ENCODE data around the gene SPATS1. TPM values are rescaled to one million over a fixed set of nuclear protein-coding genes. Genes with fewer than 3 reads are reported as not detected.

Gene SPATS1
- total and polyA plus RNA-seq, 2 of the 4 experiments (the other 2 are of a cell fraction), result not detected

DNA sequence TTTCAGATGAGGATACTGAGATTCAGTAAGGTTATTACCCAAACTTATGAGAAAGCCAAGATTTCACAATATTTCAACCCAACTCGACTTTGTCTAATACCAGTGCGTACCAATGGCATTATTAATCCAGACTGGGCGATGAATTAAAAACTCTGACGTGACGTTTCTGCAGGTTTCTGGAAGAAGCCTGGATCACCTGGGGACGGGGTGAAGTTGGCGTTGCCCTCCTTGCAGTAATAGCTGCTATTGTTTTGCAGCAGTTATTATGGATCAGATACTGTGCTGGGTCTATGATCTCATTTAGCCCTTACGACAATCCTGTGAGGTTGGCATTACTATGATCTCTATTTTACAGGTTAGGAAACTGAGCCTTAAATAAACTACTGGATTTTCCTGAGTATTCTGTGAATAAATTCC lies 44.5 kb downstream of the SPATS1 start:
- dilution Hi-C loops (cut with HindIII; ENCODE audit: low sequenced_read_pairs, unreplicated experiment) (no loop called here), in situ Hi-C loops (cut with MboI; ENCODE audit: low sequenced_read_pairs) (no loop called here), intact Hi-C loops (cut with micrococcal nuclease) (no loop called here)
- peak overlapping the region; percentile 73 for H3K14ac ChIP-seq (replicated peaks; ENCODE audit: low read depth, low read length)
- peak overlapping the region; percentile 91 for H4K5ac ChIP-seq (ENCODE audit: low read depth, low read length)
- CTCF ChIA-PET, result interaction anchor here (1.6 kb wide), 1 partner anchor 12 kb away, joined by 4 read pairs; no protein-coding TSS in a partner anchor
- H2AK9ac ChIP-seq (replicated peaks; ENCODE audit: low read depth, low read length, poor library complexity), result no peak overlapping the region
- H2BK15ac ChIP-seq (ENCODE audit: low read depth, low read length), result no peak overlapping the region
- H2AK5ac ChIP-seq (ENCODE audit: low read depth, low read length), result peak overlapping the region; percentile 14; the same call in 1 of the 2 replicates
- H4K20me1 ChIP-seq (ENCODE audit: insufficient read depth, low read length), result peaks cover 16% of the 10 kb centered on the region
- POLR2A ChIA-PET (ENCODE audit: unreplicated experiment), result no interaction called here
- H4K8ac ChIP-seq (ENCODE audit: low read depth in 2 of 2, low read length in 2 of 2), result peak overlapping the region; percentile 78 to 95
- peak overlapping the region; percentile 83 for H2BK5ac ChIP-seq (ENCODE audit: low read depth, low read length, poor library complexity, severe bottlenecking)
- H3K9me1 ChIP-seq (ENCODE audit: insufficient read depth, low read length), result peaks cover 6% of the 10 kb centered on the region
- H3K79me1 ChIP-seq (ENCODE audit: low read depth in 1 of 2, low read length in 2 of 2), result peaks cover 13 to 39% of the 10 kb centered on the region in 2 experiments
- H3K36me3 ChIP-seq (ENCODE audit: control insufficient read depth, insufficient read depth, low read length), result peaks cover 9% of the 10 kb centered on the region
- peak overlapping the region; percentile 94 for H3K27ac ChIP-seq (ENCODE audit: insufficient read depth, low read length)
- H3K4me3 ChIP-seq (ENCODE audit: insufficient read depth, low read depth, low read length), result peak overlapping the region; percentile 73
- H3K4ac ChIP-seq (ENCODE audit: low read depth, low read length), result peak overlapping the region; percentile 69
- H3K56ac ChIP-seq (ENCODE audit: extremely low read depth, insufficient read depth, low read length), result peak overlapping the region; percentile 92
- peak overlapping the region; percentile 96 for H3K9ac ChIP-seq (ENCODE audit: low read depth, low read length)
- 40% methylated on average over 1 of the region's 8 CpGs; no CpG with 5 or more reads in 1 of the 2 experiments for WGBS, 2 experiments (ENCODE audit: extremely low coverage in 2 of 2, insufficient read length in 1 of 2)
- no TSS peak for BruUV-seq (replicated peaks)
- peak overlapping the region; percentile 34; the same call in 1 of the 2 replicates for H3K23ac ChIP-seq (ENCODE audit: low read depth, low read length)
- H3K9me3 ChIP-seq (ENCODE audit: control insufficient read depth, insufficient read depth, low read length), result no peaks in the 10 kb centered on the region
- H2BK120ac ChIP-seq (ENCODE audit: low read depth, low read length), result no peak overlapping the region
- peaks cover 4% of the 10 kb centered on the region; the same call in 1 of the 2 replicates for H3K4me1 ChIP-seq (ENCODE audit: control insufficient read depth, insufficient read depth, low read length)
- TF ChIP-seq, protein P1, sequence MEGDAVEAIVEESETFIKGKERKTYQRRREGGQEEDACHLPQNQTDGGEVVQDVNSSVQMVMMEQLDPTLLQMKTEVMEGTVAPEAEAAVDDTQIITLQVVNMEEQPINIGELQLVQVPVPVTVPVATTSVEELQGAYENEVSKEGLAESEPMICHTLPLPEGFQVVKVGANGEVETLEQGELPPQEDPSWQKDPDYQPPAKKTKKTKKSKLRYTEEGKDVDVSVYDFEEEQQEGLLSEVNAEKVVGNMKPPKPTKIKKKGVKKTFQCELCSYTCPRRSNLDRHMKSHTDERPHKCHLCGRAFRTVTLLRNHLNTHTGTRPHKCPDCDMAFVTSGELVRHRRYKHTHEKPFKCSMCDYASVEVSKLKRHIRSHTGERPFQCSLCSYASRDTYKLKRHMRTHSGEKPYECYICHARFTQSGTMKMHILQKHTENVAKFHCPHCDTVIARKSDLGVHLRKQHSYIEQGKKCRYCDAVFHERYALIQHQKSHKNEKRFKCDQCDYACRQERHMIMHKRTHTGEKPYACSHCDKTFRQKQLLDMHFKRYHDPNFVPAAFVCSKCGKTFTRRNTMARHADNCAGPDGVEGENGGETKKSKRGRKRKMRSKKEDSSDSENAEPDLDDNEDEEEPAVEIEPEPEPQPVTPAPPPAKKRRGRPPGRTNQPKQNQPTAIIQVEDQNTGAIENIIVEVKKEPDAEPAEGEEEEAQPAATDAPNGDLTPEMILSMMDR (conservative IDR thresholded peaks at IDR 0.05; ENCODE audit: low read depth, low read length), result no peak
- peak; percentile 87 for TF ChIP-seq CEBPB (IDR thresholded peaks at IDR 0.05; ENCODE audit: low read depth, low read length)
- H2BK20ac ChIP-seq (ENCODE audit: low read depth, low read length), result no peak overlapping the region
- DNase-seq, result peak; percentile 37
- peak; percentile 32 for ATAC-seq (ENCODE audit: low read depth)
- H3K18ac ChIP-seq (ENCODE audit: low read depth, low read length), result peak overlapping the region; percentile 43
- peaks cover 6% of the 10 kb centered on the region for H3K27me3 ChIP-seq (ENCODE audit: control insufficient read depth, insufficient read depth, low read length)
- H4K91ac ChIP-seq (ENCODE audit: insufficient read depth, low read depth, low read length), result peak overlapping the region; percentile 44
- H2AFZ ChIP-seq (replicated peaks; ENCODE audit: low read length, poor library complexity), result peak overlapping the region; percentile 96
- H3K4me2 ChIP-seq (ENCODE audit: low read depth, low read length), result peak overlapping the region; percentile 96
